K562 (cell line): ENCODE results near the gene RBP3. TPM values are rescaled to one million over a fixed set of nuclear protein-coding genes. Genes with fewer than 3 reads are reported as not detected.

Experiments used
- ATAC-seq: fragments of 200-7000 bp; cut with Tn5 transposase; 3 replicates; pipeline ENCODE4 v1.9.1; 2020; ENCODE audit warnings: moderate library complexity
- BruUV-seq: library from RNA; stranded (reverse); fragments of 400-500 nt; replicated peaks from 2 replicates; lab custom pipeline; 2021; lab: Mats Ljungman, UMichigan
- CTCF ChIA-PET: fragments of 300-600 bp; formaldehyde crosslinking; extraction: SDS; loops from one replicate; lab custom pipeline; 2021; ENCODE audit warnings: low intra/inter-chr PET ratio; lab: Yijun Ruan, JAX
- POLR2A ChIA-PET: fragments of 300-600, 350-650 bp; sonication (Branson Sonifier 250); formaldehyde crosslinking; extraction: SDS; loops from one replicate; lab custom pipeline; 2021; ENCODE audit warnings: antibody characterized with exemption, inconsistent platforms; lab: Yijun Ruan, JAX
- DNase-seq, 4 experiments: peaks; one replicate each; pipeline versions ENCODE4 v3.0.0 to v3.0.0-alpha.2; 2011 to 2018; ENCODE audit warnings: low spot score in 3 of 4, mixed read lengths in 3 of 4; ENCODE audit errors: extremely low read depth in 1 of 4
- FAIRE-seq: peaks from 2 replicates; lab custom pipeline; 2011; peaks lifted over from hg19 to GRCh38; lab: Jason Lieb, UNC
- H2AFZ ChIP-seq: 2 replicates; pipeline ENCODE4 v1.6.0; 2011; ENCODE audit warnings: low read depth, low read length, control low read depth, inconsistent platforms
- H3K27ac ChIP-seq: fragments of 200-600 bp; 3 replicates; pipeline ENCODE4 v1.8.0; 2011; ENCODE audit warnings: low read depth, mild to moderate bottlenecking, control low read depth, inconsistent platforms, low read length, moderate library complexity, mixed read lengths; ENCODE audit errors: extremely low read depth
- H3K27me3 ChIP-seq, 2 experiments: fragments of 300-600 bp in 1 of 2; 2 replicates in 1 of 2; 3 replicates in 1 of 2; pipeline versions ENCODE4 v1.6.0 to v1.8.0; 2011; ENCODE audit warnings: inconsistent platforms in 2 of 2, low read length in 2 of 2, mild to moderate bottlenecking in 1 of 2, mixed read lengths in 1 of 2, moderate library complexity in 1 of 2; ENCODE audit not compliant: control insufficient read depth in 2 of 2, insufficient read depth in 2 of 2
- H3K36me3 ChIP-seq: fragments of 300-600 bp; 3 replicates; pipeline ENCODE4 v1.8.0; 2011; ENCODE audit warnings: mild to moderate bottlenecking, low read length, inconsistent platforms; ENCODE audit not compliant: control insufficient read depth, insufficient read depth
- H3K4me1 ChIP-seq, 2 experiments: fragments of 200-600 bp in 1 of 2; replicated peaks in 1 of 2; 2 replicates in 1 of 2; 3 replicates in 1 of 2; pipeline versions ENCODE4 v1.5.1 to v1.8.0; 2011; ENCODE audit warnings: inconsistent platforms in 2 of 2, low read length in 2 of 2, mild to moderate bottlenecking in 1 of 2, mixed read lengths in 1 of 2, moderate library complexity in 1 of 2; ENCODE audit not compliant: control insufficient read depth in 2 of 2, insufficient read depth in 2 of 2
- H3K4me2 ChIP-seq: 2 replicates; pipeline ENCODE4 v1.6.1; 2011; ENCODE audit warnings: low read length, control low read depth, inconsistent platforms, mixed read lengths; ENCODE audit not compliant: insufficient read depth
- H3K4me3 ChIP-seq: fragments of 200-600 bp; sonication (generic), shearing (Covaris generic); 2 replicates; pipeline ENCODE4 v1.5.1; 2016; ENCODE audit warnings: control low read depth, inconsistent platforms
- H3K79me2 ChIP-seq: fragments of 200-600 bp; 3 replicates; pipeline ENCODE4 v1.8.0; 2011; ENCODE audit warnings: low read length, inconsistent platforms; ENCODE audit not compliant: control insufficient read depth, insufficient read depth
- H3K9ac ChIP-seq, 2 experiments: 2 replicates each; pipeline versions ENCODE4 v1.6.0 to v1.6.1; 2011; ENCODE audit warnings: low read depth in 2 of 2, low read length in 2 of 2, control low read depth in 1 of 2, inconsistent platforms in 1 of 2, mild to moderate bottlenecking in 1 of 2, mixed read lengths in 1 of 2; ENCODE audit not compliant: insufficient read depth in 1 of 2
- H3K9me1 ChIP-seq: one replicate; pipeline ENCODE4 v1.6.0; 2011; ENCODE audit warnings: inconsistent platforms, mild to moderate bottlenecking, low read length, moderate library complexity; ENCODE audit not compliant: control insufficient read depth, insufficient read depth
- H3K9me3 ChIP-seq: replicated peaks from 2 replicates; pipeline ENCODE4 v1.5.1; 2011; ENCODE audit warnings: low read depth, low read length, inconsistent platforms; ENCODE audit not compliant: control insufficient read depth, insufficient read depth
- H4K20me1 ChIP-seq: replicated peaks from 2 replicates; pipeline ENCODE4 v1.6.1; 2011; ENCODE audit warnings: low read length, inconsistent platforms, mixed read lengths; ENCODE audit not compliant: control insufficient read depth, insufficient read depth
- CBX3 ChIP-seq, 2 experiments: IDR thresholded peaks; 1 replicate in 1 of 2; 2 replicates in 1 of 2; pipeline ENCODE4 v1.6.1; 2012; ENCODE audit warnings: inconsistent platforms in 2 of 2, low read length in 2 of 2, borderline replicate concordance in 1 of 2, control low read depth in 1 of 2
- CXXC5 ChIP-seq: fragments of 250-450 bp; sonication (Bioruptor Pico); IDR thresholded peaks from 2 replicates; pipeline ENCODE4 v1.8.0; 2022; ENCODE audit warnings: inconsistent platforms, mild to moderate bottlenecking, moderate library complexity
- HNRNPK ChIP-seq: fragments of 200-400 bp; formaldehyde crosslinking; IDR thresholded peaks from one replicate; pipeline ENCODE4 v1.6.1; 2018; ENCODE audit warnings: mild to moderate bottlenecking, low read depth, low read length; ENCODE audit not compliant: poor library complexity, severe bottlenecking
- IRF9 ChIP-seq: fragments of 450-650 bp; IDR thresholded peaks from 2 replicates; pipeline ENCODE4 v1.6.1; 2016; ENCODE audit warnings: missing biosample characterization, missing genetic modification characterization
- SIX5 ChIP-seq, 2 experiments: IDR thresholded peaks; 2 replicates each; pipeline ENCODE4 v1.6.1; 2011; ENCODE audit warnings: low read length in 2 of 2, borderline replicate concordance in 1 of 2, low read depth in 1 of 2, mild to moderate bottlenecking in 1 of 2, moderate library complexity in 1 of 2; ENCODE audit not compliant: insufficient read depth in 1 of 2
- STAG1 ChIP-seq: sonication (generic); formaldehyde crosslinking; IDR thresholded peaks from 2 replicates; pipeline ENCODE4 v1.5.0; 2020; ENCODE audit warnings: missing genetic modification reagents, borderline replicate concordance
- ZBED1 ChIP-seq: IDR thresholded peaks from 2 replicates; pipeline ENCODE4 v1.6.1; 2014
- ZFPM2 ChIP-seq: fragments of 250-450 bp; sonication (Bioruptor Pico); IDR thresholded peaks from 2 replicates; pipeline ENCODE4 v1.5.1; 2022; ENCODE audit warnings: mild to moderate bottlenecking
- ZNF449 ChIP-seq: fragments of 250-450 bp; sonication (Bioruptor Pico); IDR thresholded peaks from 2 replicates; pipeline ENCODE4 v1.8.0; 2022; ENCODE audit warnings: moderate library complexity, mild to moderate bottlenecking, inconsistent platforms
- WGBS: fragments of 100-300 bp; shearing (Covaris generic); methylation state at CpG from one replicate; pipeline ENCODE4 v1.1.6; 2016; ENCODE audit warnings: low coverage, mixed read lengths; ENCODE audit not compliant: insufficient coverage; ENCODE audit errors: missing lambda C conversion rate; 5-methylcytosine and 5-hydroxymethylcytosine counted together
- in situ Hi-C: fragments of 300-500 bp; cut with MboI; formaldehyde crosslinking; loops from 4 replicates; pipeline ENCODE4 v1.15.0; 2018; ENCODE audit warnings: inconsistent platforms, mixed read lengths
- intact Hi-C: fragments of 100-400 bp; cut with micrococcal nuclease; formaldehyde crosslinking; loops from 2 replicates; pipeline ENCODE4 v1.14.2; 2022
- polyA plus RNA-seq, 8 experiments: library from polyadenylated mRNA; depleted of rRNA in 4 of 8; stranded (reverse) in 5 of 8; unstranded in 3 of 8; fragments of >200 nt; fragmentation: Nextera tagmentation in 2 of 8; fragmentation: Illumina TruSeq in 1 of 8; extraction: Ambion mirVana in 2 of 8; extraction: Trizol in 1 of 8; gene quantifications; 2 replicates each; pipeline versions ENCODE4 v1.2.1 to v1.2.3, GENCODE V29; 2011 to 2014; ENCODE audit warnings: inconsistent platforms in 1 of 8, missing spikeins in 1 of 8
- total RNA-seq, 7 experiments: library from RNA; depleted of rRNA in 6 of 7; stranded (reverse); fragments of >200 nt in 6 of 7; fragmentation: Illumina TruSeq in 2 of 7; extraction: Trizol in 2 of 7; gene quantifications; 2 replicates each; pipeline versions ENCODE4 v1.2.1 to v1.2.3, GENCODE V29; 2011 to 2021; ENCODE audit warnings: low replicate concordance in 1 of 7

The RBP3 gene
- total and polyA plus RNA-seq, 9 of the 15 experiments (the other 6 are each of a cell fraction or from before 2014, with no cell fraction given), result not detected

- ChIA-PET POLR2A (interaction anchor here (0.7 kb wide), 1 partner anchor 8 kb away, joined by 3 read pairs; no protein-coding TSS in a partner anchor), CTCF (no interaction called here)
- Histone ChIP-seq H2AFZ (no peak overlapping the region), H3K79me2 (no peaks in the 10 kb centered on the region), H3K36me3 (no peaks in the 10 kb centered on the region), H3K4me2 (no peak overlapping the region), H3K9ac (0 out of 4 replicates have a peak overlapping the region, but pooled peaks of 1 of the 2 experiments have one; percentile 29), H4K20me1 (peaks cover 10% of the 10 kb centered on the region; the same call in 1 of the 2 replicates), H3K27me3 (peaks cover 3 to 14% of the 10 kb centered on the region in 2 experiments), H3K4me1 (peaks cover 26 to 44% of the 10 kb centered on the region in 2 experiments; a peak in 4 of 5 replicates), H3K9me3 (no peaks in the 10 kb centered on the region), H3K9me1 (no peaks in the 10 kb centered on the region), H3K27ac (no peak overlapping the region), H3K4me3 (no peak overlapping the region)
- TF ChIP-seq HNRNPK (no peak), ZFPM2 (CRISPR knock-in tag) (no peak), ZBED1 (no peak), STAG1 (CRISPR knock-in tag) (no peak), CBX3 (IDR thresholded peaks at IDR 0.05; ENCODE audit: borderline replicate concordance in 1 of 2, low read length in 2 of 2) (no peak), SIX5 (IDR thresholded peaks at IDR 0.05; ENCODE audit: borderline replicate concordance in 1 of 2, insufficient read depth in 1 of 2, low read depth in 1 of 2, low read length in 2 of 2) (no peak), CXXC5 (CRISPR knock-in tag) (no peak), ZNF449 (CRISPR knock-in tag) (no peak), IRF9 (no peak)
- in situ Hi-C loops (no loop called here), intact Hi-C loops (loop anchor here (2.0 kb wide), 1 partner anchor 21 kb away; no protein-coding TSS in a partner anchor)
- no peak for ATAC-seq
- no peak for FAIRE-seq
- no TSS peak for BruUV-seq
- no peak for DNase-seq
- 52% methylated on average over 3 of the region's 3 CpGs for WGBS
Observed at GRCh38 chr10:47307381-47307780, 40.8 kb upstream of the RBP3 start.
